NCI-H524 treated with DMSO at 0.1 percent for 48 hours (cell line): ENCODE results near the gene PNMT.
"Not testable (repeated sequence)": the region's sequence is repeated elsewhere in the genome, so short reads cannot be mapped to it uniquely, and the experiment has no call there.

Experiments
- DNase-seq: peaks from one replicate; lab custom pipeline; 2025; lab: John Stamatoyannopoulos, UW

Gene PNMT

DNA sequence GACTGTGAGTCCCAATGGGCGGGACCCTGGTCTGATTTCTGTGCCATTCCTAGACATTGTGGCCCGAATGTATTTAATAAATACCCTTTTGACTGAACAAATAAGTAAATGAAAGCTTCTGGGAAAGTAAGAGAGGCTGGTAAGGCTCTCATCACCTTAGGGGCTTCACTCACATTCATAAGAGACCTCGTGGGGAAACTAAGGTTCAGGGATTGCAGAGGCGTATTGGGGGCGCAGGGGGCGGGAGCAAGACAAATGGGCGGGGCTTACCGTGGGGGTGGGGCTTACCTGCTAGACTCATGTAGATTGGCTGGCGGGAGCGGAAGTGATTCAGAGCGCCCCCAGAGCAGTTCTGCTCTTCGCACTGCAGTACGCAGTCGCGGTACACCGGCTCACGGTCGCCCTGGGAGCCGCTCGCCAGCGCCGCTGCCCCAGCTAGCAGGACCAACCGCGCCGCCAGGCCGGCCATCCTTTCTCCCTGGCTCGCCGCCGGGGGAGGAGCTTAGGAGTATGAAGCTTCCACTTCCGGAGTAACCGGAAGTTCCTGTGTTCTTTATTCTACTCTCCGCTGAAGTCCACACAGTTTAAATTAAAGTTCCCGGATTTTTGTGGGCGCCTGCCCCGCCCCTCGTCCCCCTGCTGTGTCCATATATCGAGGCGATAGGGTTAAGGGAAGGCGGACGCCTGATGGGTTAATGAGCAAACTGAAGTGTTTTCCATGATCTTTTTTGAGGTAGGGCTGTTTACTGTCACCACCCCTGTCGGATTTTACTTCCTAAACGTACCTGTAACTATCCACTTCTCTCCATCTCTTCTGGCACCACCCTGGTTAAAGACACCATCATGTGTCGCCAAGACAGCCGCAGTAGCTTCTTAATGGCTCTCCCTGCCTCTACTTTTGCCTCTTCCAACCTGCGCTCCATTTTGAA lies 19.6 kb downstream of the PNMT start, which contains the start of gene PGAP3:
PGAP3 (minus strand) TSS at position 512 of the 929 bp plus-strand sequence; CDS start at position 469, 43 bp downstream.
- peak; percentile 87 for DNase-seq

DNA sequence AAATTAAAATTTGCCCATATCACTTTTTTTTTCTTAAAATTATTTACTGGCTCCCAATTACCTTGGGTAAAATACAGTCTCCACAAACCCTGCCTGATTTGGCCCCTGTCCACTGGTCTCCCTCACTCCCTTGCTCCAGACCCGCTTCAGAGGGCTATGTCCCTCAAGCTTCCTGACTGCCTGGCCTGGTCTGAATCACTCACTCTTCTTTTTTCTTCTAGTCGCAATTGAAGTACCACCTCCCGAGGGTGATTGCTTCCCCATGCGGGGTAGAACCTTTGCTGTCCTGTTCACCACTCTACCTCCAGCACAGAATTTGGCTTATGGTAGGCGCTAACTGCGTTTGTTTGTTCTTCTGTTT lies 20.2 kb downstream of the PNMT start:
- DNase-seq = no peak

DNA sequence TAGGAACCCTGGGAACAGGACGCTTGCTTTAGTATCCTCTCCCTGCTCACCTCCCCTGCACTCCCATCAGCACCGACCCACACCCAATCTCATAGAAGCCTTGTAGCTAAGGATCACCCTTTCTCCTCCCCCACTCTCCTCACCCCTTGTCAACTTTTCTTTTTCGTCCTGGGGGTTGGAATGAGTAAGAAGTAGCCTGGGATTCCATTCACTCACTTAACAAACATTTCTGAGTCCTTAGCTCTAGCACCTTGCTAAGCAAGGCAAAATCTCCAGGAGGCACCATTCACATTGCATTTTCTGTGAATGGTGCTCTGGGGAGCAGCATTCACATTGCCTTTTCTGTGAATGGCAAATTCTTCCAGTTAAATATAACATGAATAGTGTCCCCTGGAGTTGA lies 20.7 kb downstream of the PNMT start:
- no peak for DNase-seq

DNA sequence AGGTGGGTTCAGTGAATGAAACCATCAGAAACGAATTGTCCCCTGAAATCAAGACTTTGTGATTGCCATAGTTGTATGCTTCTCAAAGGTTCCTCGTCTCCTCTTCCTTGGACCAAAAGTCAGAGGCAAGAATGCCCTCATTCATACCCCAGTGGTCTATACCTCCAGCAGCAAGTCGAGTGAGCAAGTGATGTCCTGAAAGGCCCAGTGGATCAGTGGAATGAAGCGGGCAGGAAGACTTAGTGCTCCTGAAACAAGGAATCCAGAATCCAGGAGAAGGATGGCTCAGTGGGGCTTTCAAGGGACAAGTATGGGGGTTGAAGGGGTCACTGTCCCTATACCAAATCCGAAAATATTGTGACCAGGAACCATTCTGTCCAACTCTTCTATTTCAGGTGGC lies 26.3 kb downstream of the PNMT start:
- no peak for DNase-seq

DNA sequence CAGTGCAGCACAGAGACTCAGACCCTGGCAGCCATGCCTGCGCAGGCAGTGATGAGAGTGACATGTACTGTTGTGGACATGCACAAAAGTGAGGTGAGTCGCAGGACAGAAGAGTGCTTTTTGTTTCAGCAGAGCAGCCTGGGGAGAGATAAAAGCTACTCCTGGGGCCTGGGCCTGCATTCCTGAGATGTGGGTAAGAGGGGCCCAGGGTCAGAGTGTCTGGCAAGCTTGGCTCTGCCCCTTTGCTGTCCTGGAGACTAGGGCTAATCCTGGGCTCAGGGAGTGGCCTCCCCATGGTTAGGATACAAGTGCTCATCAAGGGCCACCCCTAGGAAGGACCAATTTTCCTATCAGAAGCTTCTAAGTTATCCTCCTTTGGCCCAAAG lies 26.8 kb downstream of the PNMT start:
- DNase-seq = no peak

DNA sequence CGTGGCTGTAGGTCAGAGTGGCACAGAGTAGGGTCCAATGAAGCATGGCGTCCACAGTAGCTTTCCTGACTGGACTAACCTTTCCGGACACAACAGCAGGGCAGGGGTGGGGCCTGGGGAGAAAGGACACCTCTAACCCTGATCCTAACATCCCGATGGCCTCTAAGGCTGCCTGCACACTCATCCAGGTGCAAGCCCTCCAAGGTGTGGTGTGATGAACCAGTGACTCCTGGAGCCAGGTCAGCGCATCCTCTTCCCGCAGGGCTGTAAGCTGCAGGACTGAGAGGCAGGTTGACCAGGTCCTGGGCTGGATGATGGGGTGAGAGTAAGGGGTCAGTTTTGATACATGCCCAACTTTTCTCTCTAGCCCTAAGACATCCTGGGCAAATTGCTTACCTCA lies 28.5 kb downstream of the PNMT start:
- no peak for DNase-seq

DNA sequence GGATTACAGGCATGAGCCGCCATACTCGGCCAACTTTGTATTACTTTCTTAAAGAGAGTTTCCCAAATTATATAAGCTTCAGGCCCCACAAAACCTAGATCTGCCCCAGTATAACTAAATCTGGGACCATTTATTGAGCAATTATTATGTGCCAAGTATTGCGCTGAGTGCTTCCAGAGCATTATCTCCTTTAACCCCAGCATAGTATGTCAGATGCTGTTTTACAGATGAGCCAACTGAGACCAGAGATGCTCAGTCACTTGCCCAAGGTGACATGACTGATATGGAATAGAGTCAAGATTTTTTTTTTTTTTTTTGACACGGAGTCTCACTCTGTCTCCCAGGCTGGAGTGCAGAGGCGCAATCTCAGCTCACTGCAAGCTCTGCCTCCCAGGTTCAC lies 29.7 kb downstream of the PNMT start:
- DNase-seq = no peak

DNA sequence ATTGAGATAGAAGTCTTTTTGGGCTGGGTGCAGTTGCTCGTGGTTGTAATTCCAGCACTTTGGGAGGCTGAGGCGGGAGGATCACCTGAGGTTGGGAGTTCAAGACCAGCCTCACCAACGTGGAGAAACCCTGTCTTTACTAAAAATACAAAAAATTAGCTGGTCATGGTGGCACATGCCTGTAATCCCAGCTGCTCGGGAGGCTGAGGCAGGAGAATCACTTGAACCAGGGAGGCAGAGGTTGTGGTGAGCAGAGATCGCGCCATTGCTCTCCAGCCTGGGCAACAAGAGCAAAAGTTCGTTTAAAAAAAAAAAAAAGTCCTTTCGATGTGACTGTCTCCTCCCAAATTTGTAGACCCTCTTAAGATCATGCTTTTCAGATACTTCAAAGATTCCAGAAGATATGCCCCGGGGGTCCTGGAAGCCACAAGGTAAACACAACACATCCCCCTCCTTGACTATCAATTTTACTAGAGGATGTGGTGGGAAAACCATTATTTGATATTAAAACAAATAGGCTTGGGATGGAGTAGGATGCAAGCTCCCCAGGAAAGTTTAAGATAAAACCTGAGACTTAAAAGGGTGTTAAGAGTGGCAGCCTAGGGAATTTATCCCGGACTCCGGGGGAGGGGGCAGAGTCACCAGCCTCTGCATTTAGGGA lies 31.0 kb downstream of the PNMT start:
- DNase-seq = not testable (repeated sequence)

DNA sequence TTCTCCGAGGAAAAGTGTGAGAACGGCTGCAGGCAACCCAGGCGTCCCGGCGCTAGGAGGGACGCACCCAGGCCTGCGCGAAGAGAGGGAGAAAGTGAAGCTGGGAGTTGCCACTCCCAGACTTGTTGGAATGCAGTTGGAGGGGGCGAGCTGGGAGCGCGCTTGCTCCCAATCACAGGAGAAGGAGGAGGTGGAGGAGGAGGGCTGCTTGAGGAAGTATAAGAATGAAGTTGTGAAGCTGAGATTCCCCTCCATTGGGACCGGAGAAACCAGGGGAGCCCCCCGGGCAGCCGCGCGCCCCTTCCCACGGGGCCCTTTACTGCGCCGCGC lies 31.5 kb downstream of the PNMT start, which contains the start of gene ERBB2:
ERBB2 (plus strand) TSS at position 247 of the 330 bp plus-strand sequence. CDS start 175 bp downstream, outside the sequence.
- DNase-seq = no peak

DNA sequence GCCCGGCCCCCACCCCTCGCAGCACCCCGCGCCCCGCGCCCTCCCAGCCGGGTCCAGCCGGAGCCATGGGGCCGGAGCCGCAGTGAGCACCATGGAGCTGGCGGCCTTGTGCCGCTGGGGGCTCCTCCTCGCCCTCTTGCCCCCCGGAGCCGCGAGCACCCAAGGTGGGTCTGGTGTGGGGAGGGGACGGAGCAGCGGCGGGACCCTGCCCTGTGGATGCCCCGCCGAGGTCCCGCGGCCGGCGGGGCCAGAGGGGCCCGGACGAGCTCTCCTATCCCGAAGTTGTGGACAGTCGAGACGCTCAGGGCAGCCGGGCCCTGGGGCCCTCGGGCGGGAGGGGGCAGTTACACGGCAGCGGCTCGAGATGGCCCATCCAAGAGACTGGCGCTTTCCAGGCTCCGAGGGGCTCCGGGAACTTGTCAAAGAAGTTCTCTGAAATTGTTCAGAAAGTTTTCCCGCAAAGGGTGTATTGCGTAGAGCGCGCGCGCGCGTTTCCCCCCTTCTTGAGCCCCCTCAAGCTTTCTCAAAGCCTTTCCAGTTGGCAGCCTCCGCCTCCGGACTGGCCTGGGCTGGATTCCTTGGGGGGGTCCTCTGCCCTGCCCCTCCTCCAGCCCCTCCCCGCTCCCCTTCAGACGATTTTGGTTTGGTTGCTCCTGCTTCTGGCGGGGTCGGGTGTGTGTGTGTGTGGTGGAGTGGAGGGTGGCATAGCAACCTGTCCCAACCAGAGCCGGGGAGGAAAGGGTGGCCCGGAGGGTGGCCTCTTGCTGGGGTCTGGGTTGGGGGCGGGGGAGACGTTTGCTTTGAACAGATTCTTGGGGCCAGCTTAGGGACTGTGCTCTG lies 32.1 kb downstream of the PNMT start:
- no peak for DNase-seq

DNA sequence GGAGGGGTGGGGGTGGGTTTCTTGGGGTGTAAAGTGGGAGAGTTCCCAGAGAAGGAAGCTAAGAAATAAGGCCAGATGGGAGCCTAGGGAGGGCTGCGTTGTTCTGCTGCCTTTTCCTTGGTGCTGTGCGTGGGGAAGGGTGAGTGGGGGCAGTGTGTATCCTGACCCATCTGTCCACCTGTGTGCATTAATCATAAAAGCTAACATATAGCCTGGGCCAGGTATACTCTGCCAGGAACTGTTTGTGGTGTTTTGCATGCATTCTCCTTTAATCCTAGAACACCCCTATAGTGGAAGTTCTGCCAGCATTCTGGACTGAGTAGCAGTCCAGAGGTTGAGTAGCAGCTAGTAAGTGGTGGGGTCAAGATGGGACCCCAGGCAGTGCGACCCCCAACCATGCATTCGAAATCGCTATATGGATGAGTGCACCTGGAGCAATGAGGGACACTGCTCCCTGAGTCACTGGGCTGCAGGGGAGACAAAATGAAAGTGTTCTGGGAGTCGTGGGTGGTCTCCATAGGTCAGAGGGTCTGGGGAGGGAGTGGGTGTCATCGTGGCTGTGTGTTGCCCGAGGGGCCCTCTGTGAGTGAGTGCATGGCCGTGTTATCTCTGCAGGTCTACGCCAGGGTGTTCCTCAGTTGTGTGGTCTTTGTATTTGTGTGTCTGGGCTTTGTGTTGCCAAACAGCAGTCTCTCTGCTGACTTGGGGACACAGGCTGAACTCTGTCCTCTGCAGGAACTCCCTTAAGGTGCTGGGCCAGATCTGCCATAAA lies 32.9 kb downstream of the PNMT start:
- DNase-seq = no peak

DNA sequence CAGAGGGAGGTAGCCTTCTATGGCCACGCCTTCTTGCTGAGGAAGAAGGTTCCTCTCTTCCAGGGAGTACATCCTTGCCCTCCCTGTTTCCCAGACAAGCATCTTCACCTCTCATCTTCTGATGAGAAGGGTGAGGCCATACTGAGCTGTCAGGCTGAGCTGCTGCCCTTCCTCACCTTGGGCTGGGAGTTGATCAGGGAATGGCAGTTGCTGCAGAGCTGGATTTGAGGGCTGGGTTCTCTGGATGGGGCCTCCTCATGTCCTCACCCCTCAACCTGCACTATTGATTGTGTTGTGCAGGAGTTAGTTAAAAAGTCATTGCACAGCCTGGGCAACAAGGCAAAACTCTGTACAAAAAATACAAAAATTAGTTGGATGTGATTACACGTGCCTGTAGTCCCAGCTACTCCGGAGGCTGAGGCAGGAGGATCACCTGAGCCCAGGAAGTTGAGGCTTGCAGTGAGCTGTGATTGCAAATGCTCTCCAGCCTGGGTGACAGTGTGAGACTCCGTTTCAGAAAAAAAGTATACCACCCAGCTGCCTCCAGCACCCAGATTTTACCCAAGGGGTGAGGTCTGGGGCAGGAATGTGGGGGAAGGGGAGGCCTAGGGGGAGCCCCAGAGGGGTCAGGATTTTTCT lies 33.6 kb downstream of the PNMT start:
- no peak for DNase-seq

DNA sequence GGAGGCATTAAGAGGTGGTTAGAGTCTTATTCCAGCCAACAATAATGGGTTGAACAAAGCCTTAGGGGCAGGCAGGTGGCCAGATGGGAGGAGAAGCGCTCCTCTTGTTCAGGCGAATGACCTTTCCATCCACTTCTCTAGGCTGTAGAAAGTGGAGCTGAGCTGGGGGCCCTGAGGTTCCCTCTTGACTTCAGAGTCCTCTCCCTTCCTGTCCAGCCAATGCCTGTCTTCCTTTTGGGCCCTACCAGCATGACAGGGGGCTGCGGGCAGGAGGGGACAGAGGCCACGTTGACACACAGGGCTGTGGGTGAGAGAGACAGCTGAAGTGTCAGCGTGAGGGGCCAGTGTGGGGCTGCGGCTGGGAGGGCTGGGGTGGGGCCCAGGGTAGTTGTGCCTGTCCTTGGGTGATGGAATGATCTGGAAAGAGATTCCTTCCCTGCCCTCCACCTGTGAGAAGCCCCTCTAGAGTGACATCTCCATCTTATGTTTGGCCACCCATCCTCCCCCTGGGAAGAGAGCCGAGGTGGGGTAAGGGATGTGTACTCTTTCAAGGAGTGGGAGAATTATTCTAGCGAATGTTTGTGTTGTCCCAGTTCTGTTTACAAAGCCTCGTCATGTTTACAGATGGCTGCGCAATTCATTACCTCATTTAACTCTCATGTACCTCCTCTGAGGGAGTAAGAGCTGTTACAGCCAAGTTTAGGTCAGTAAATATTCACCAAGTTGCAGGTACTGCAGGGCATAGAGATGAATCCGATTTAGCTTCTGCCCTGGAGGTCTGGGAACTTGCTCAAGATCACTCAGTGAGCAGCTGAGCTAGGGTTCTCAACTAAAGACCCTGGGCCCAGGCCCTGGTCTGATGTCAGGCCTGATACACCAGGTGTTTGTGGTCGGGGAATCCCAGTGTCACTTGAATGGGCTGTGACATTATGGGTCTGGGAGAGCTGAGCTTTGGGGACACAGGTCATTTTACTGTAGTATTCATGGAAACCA lies 34.9 kb downstream of the PNMT start:
- DNase-seq = no peak

DNA sequence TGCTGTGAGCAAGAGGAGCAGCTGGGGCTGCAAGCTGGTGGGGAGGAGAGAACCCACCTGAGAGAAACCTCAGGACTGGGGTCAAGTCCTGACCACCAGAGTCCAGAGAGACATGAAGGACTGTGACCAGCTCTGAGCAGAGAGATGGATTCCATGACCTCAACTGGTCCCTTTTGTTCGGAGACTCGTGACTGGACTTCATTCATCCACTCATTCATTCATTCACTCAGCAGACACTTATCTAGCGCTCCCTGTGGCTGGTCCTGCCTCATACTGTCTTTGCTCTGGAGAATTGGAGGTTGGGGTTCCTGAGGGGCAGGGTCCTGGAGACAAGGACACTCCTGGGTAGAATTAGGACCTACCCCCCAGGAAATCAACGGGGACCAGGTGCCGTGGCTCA lies 35.7 kb downstream of the PNMT start:
- no peak for DNase-seq

DNA sequence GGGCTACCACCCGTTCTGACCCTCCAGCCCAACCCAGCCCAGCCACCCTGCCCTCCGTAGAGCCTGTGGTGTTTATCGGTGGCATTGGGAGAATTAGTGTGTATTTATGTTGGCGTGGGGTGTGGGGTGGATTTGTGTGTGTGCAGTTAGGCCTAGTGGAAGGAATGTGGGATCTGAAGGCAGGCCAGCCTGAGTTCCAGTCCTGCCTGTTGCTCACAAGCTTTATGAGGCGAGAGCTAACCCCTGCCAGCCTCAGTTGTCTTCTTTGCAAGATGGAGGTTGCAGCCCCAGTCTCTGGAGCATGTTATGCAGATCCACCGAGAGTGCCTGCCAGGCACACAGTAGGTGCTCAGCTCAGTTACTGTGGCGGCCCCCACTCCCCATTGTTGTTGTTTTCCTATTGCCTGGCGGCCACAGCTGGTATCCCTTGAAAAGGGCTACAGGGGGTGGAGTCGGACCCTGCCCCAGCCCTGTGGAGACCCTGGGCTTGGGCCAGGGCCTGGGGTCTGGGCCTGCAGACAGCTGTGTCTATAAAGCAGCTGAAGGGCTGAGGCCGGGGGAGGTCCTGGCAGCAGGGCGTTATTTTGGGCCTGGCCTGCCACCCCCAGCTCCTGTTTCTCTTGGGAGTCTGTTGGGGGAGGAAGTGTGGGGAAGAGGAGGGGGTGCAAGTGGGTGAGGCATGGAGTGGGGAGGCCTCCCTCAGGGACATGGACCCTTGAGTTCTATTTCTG lies 36.7 kb downstream of the PNMT start:
- no peak for DNase-seq

DNA sequence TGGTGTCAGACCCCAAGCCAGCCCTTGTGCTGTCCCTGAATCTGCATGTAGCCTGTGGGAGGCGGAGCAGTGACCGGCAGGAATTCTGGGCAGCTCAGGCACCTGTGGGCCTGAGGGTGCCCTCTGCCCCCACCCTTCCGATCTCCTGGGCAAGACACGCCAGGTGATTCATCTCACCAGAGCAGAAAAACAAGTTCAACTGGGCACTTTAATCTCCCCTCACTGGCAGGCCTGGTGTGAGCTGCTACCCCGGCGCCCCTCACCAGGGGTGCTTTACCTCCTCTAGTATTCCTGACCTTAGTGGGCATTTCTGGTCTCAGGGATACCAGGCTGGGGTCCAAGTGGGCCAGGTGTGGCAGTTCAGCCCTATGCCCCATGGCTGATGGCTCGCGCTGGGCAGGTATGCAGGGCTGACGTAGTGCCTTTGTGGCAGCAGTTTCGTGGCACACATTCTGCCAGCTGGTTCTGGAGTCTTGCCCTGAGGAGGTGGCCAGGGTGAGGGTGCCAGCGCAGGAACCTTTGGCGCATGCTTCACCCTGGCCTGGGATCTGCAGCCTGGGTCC lies 37.6 kb downstream of the PNMT start:
- no peak for DNase-seq

DNA sequence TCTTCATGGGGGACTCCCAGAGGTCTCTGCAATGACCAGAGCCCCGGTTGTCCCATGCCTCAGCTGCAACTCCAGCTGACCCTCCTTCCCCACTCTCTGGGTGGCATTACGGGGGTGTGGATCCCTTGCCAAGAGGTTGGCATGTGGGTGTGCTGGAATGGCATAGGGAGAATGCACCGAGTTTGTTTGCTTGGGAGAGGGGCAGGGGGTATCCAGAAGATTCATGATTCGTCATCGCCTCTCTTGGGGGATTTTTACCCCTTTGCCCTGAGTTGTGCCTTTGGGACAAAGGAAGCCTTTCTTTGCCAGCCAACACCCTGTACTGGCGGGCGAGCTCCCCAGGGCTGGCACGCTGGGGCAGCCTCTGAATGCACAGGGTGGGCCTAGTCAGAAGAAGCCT lies 38.1 kb downstream of the PNMT start:
- no peak for DNase-seq

DNA sequence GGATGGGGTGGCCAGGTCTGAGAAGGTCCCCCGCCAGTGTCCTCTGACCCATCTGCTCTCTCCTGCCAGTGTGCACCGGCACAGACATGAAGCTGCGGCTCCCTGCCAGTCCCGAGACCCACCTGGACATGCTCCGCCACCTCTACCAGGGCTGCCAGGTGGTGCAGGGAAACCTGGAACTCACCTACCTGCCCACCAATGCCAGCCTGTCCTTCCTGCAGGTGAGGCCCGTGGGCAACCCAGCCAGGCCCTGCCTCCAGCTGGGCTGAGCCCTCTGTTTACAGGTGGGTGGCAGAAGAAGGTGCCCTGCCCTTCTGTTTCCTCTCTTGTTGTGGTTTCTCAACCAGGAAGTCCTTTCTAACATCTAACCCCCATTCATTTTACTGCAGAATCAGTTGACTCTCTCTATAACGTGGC lies 38.7 kb downstream of the PNMT start:
- DNase-seq = no peak
